ENCODE measurements around the gene RESP18. TPM values are rescaled to one million over a fixed set of nuclear protein-coding genes. Genes with fewer than 3 reads are reported as not detected.

The RESP18 gene
- total and polyA plus RNA-seq, 2 of the 4 experiments (the other 2 are of a cell fraction), result not detected

DNA sequence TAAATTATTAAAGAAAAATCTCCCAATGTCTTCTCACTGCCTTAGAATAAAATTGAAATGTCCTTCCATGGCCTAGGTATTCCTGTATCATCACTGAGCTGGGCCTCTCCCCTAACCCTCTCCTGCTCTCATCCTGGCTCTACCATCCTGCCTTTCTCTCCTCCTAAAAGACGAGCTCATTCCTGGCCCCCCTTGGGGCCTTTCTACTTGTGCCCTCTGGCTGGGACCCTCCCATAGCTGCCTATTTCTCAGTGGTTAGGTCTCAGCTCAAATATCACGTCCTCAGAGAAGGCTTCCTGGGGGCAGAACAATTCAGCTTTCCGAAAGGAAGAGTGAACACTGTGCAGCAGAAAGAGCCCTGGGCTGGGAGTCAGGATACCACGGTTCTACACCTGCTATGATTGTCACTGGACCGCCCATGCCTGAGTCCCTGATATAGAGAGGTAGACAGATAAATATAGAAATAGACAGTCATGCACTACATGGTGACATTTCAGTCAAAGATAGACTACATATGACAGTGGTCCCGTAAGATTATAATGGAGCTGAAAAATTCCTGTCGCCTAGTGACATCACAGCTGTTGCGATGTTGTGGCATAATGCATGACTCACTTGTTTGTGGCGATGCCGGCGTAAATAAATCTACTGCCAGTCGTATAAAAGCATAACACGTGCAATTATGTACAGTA, 45.8 kb upstream of the RESP18 start:
- H2AK5ac ChIP-seq (ENCODE audit: low read depth, low read length), result no peak overlapping the region
- no peak overlapping the region for H3K4me3 ChIP-seq (ENCODE audit: insufficient read depth, low read depth, low read length)
- no peaks in the 10 kb centered on the region for H3K79me1 ChIP-seq (ENCODE audit: low read depth in 1 of 2, low read length in 2 of 2)
- no peak overlapping the region for H3K4ac ChIP-seq (ENCODE audit: low read depth, low read length)
- H2BK120ac ChIP-seq (ENCODE audit: low read depth, low read length), result no peak overlapping the region
- H3K9me1 ChIP-seq (ENCODE audit: insufficient read depth, low read length), result peaks cover 3% of the 10 kb centered on the region; the same call in 1 of the 2 replicates
- dilution Hi-C loops (cut with HindIII; ENCODE audit: low sequenced_read_pairs, unreplicated experiment) (no loop called here), intact Hi-C loops (cut with micrococcal nuclease) (no loop called here), in situ Hi-C loops (cut with MboI; ENCODE audit: low sequenced_read_pairs) (no loop called here)
- no peak overlapping the region for H2BK15ac ChIP-seq (ENCODE audit: low read depth, low read length)
- WGBS, 2 experiments (ENCODE audit: extremely low coverage in 2 of 2, insufficient read length in 1 of 2), result 85% methylated on average over 4 of the region's 13 CpGs; no CpG with 5 or more reads in 1 of the 2 experiments
- H3K9me3 ChIP-seq (ENCODE audit: control insufficient read depth, insufficient read depth, low read length), result no peaks in the 10 kb centered on the region
- POLR2A ChIA-PET (ENCODE audit: unreplicated experiment), result interaction anchor here (0.7 to 1.5 kb wide), 2 partner anchors 10 to 1959 kb away, joined by 3 read pairs; no protein-coding TSS in a partner anchor
- CTCF ChIA-PET, result no interaction called here
- no peak overlapping the region for H3K27ac ChIP-seq (ENCODE audit: insufficient read depth, low read length)
- H2AK9ac ChIP-seq (replicated peaks; ENCODE audit: low read depth, low read length, poor library complexity), result no peak overlapping the region
- H3K36me3 ChIP-seq (ENCODE audit: control insufficient read depth, insufficient read depth, low read length), result peaks cover 51% of the 10 kb centered on the region
- no peak overlapping the region for H2BK20ac ChIP-seq (ENCODE audit: low read depth, low read length)
- H4K5ac ChIP-seq (ENCODE audit: low read depth, low read length), result no peak overlapping the region
- DNase-seq (no peak), ATAC-seq (ENCODE audit: low read depth) (no peak)
- H3K18ac ChIP-seq (ENCODE audit: low read depth, low read length), result no peak overlapping the region
- no peaks in the 10 kb centered on the region for H3K27me3 ChIP-seq (ENCODE audit: control insufficient read depth, insufficient read depth, low read length)
- no peaks in the 10 kb centered on the region for H4K20me1 ChIP-seq (ENCODE audit: insufficient read depth, low read length)
- H3K4me1 ChIP-seq (ENCODE audit: control insufficient read depth, insufficient read depth, low read length), result peaks cover 4% of the 10 kb centered on the region; the same call in 1 of the 2 replicates
- TF ChIP-seq, protein P1, sequence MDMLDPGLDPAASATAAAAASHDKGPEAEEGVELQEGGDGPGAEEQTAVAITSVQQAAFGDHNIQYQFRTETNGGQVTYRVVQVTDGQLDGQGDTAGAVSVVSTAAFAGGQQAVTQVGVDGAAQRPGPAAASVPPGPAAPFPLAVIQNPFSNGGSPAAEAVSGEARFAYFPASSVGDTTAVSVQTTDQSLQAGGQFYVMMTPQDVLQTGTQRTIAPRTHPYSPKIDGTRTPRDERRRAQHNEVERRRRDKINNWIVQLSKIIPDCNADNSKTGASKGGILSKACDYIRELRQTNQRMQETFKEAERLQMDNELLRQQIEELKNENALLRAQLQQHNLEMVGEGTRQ (IDR thresholded peaks at IDR 0.05; ENCODE audit: low read depth, low read length), result no peak
- TF ChIP-seq RCOR1 (IDR thresholded peaks at IDR 0.05; ENCODE audit: insufficient replicate concordance, low read length) (no peak), MAFK (IDR thresholded peaks at IDR 0.05; ENCODE audit: low read depth, low read length) (no peak), RAD21 (IDR thresholded peaks at IDR 0.05; ENCODE audit: low read length) (no peak)
- no peak overlapping the region for H4K91ac ChIP-seq (ENCODE audit: insufficient read depth, low read depth, low read length)
- no TSS peak for BruUV-seq (replicated peaks)
- H3K4me2 ChIP-seq (ENCODE audit: low read depth, low read length), result no peak overlapping the region
- H3K9ac ChIP-seq (ENCODE audit: low read depth, low read length), result no peak overlapping the region
- H2AFZ ChIP-seq (replicated peaks; ENCODE audit: low read length, poor library complexity), result no peak overlapping the region
- no peak overlapping the region for H3K14ac ChIP-seq (replicated peaks; ENCODE audit: low read depth, low read length)
- no peak overlapping the region for H3K23ac ChIP-seq (ENCODE audit: low read depth, low read length)
- H4K8ac ChIP-seq (ENCODE audit: low read depth in 2 of 2, low read length in 2 of 2), result no peak overlapping the region
- no peak overlapping the region for H3K56ac ChIP-seq (ENCODE audit: extremely low read depth, insufficient read depth, low read length)
- H2BK5ac ChIP-seq (ENCODE audit: low read depth, low read length, poor library complexity, severe bottlenecking), result no peak overlapping the region

All from IMR-90 (cell line).